Activated T-helper 17 cell treated with anti-CD3 and anti-CD28 coated beads, Interleukin-2, amount 50 U/mL, for 72 hours (primary cell): ENCODE results near the gene LTBP3. TPM values are rescaled to one million over a fixed set of nuclear protein-coding genes. Genes with fewer than 3 reads are reported as not detected.
"Not testable (repeated sequence)": the region's sequence is repeated elsewhere in the genome, so short reads cannot be mapped to it uniquely, and the experiment has no call there.

Experiments
- ATAC-seq: fragments of 150-1000 bp; cut with Tn5 transposase; replicated peaks from 2 replicates; pipeline ENCODE4 v1.10.0; 2021; ENCODE audit warnings: mild to moderate bottlenecking, moderate library complexity
- H3K27ac Mint-ChIP-seq: one replicate; pipeline ENCODE4 v1.8.0; 2022; ENCODE audit warnings: mixed read lengths
- H3K27me3 Mint-ChIP-seq: one replicate; pipeline ENCODE4 v1.8.0; 2022; ENCODE audit warnings: mixed read lengths
- H3K36me3 Mint-ChIP-seq: one replicate; pipeline ENCODE4 v1.8.0; 2022; ENCODE audit warnings: low read depth, mild to moderate bottlenecking, mixed read lengths
- H3K4me1 Mint-ChIP-seq: one replicate; pipeline ENCODE4 v1.8.0; 2022; ENCODE audit warnings: mixed read lengths
- H3K4me3 Mint-ChIP-seq: one replicate; pipeline ENCODE4 v1.8.0; 2022; ENCODE audit warnings: mild to moderate bottlenecking, mixed read lengths
- H3K9me3 Mint-ChIP-seq: one replicate; pipeline ENCODE4 v1.8.0; 2022; ENCODE audit warnings: mixed read lengths
- total RNA-seq, 2 donors: library from RNA; stranded (reverse); gene quantifications; one replicate each; pipeline ENCODE4 v1.2.3, GENCODE V29; 2022

The LTBP3 gene
- total RNA-seq, 2 donors from 2014 or later = 54.3 to 124 TPM

DNA sequence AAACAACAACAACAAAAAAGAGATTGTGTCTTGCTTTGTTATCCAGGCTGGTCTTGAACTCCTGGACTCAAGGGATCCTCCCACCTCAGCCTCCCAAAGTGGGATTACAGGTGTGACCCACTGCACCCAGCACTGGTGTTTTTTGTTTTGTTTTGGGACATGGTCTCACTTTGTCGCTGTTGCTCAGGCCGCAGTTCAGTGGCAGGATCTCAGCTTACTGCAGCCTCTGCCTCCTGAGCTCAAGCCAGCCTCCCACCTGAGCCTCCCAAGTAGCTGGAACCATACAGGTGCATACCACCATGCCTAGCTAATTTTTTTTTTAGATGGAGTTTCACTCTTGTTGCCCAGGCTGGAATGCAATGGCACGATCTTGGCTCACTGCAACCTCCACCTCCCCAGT lies 45.8 kb downstream of the LTBP3 start:
- not testable (repeated sequence) for ATAC-seq, H3K9me3 Mint-ChIP-seq, H3K27ac Mint-ChIP-seq, H3K36me3 Mint-ChIP-seq, H3K4me3 Mint-ChIP-seq, H3K27me3 Mint-ChIP-seq
- peaks cover 17% of the 10 kb centered on the region for H3K4me1 Mint-ChIP-seq

DNA sequence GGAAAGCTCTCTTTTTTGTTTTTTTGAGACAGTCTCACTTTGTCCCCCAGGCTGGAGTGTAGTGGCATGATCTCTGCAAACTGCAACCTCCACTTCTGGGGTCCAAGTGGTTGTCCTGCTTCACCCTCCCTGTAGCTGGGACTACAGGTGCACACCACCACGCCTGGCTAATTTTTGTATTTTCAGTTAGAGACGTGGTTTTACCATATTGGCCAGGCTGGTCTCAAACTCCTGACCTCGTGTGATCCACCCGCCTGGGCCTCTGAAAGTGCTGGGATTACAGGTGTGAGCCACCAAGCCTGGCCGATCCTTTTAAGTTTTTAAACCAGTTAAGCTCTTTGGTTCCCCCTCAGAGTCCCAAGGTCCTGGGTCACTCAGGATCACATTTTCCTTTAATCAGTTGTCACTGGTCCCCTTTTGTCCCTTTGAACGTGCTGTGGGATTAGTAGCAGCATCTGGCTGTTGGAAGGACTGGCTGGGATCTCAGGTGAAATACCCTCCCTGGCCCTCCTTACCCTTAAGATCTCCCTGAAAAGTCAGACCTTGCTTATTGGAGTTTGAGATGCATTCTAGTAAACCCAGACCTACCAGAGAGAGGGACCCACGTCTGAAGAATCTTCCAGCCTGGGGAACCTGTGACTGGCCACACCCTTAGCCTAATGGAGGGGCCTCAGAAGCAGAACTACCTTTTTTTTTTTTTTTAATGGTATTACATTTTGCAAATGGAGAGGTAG lies 51.2 kb downstream of the LTBP3 start:
- Mint-ChIP-seq H3K27me3 (no peaks in the 10 kb centered on the region), H3K27ac (no peak overlapping the region), H3K4me1 (peaks cover 50% of the 10 kb centered on the region), H3K4me3 (no peak overlapping the region), H3K36me3 (no peaks in the 10 kb centered on the region), H3K9me3 (no peaks in the 10 kb centered on the region)
- ATAC-seq = peak; percentile 52

DNA sequence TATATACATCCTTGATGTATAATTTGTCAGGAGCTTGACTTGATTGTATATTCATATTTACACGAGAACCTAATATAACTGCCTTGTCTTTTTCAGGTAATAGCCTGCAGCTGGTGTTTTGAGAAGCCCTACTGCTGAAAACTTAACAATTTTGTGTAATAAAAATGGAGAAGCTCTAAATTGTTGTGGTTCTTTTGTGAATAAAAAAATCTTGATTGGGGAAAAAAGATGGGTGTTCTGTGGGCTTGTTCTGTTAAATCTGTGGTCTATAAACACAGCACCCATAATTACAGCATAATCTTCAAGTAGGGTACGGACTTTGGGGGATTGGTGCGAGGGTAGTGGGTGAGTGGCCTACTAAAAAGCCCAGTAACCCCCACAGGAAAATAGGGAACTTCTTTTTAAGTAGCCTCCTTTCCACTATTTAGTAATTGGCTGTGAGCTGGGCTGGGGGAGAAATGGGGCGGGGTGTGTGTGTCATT lies 51.8 kb downstream of the LTBP3 start:
- Mint-ChIP-seq H3K36me3 (no peaks in the 10 kb centered on the region), H3K27me3 (no peaks in the 10 kb centered on the region), H3K9me3 (no peaks in the 10 kb centered on the region), H3K4me3 (no peak overlapping the region), H3K27ac (no peak overlapping the region), H3K4me1 (peaks cover 56% of the 10 kb centered on the region)
- ATAC-seq = no peak

- Mint-ChIP-seq H3K27me3 (no peaks in the 10 kb centered on the region), H3K36me3 (no peaks in the 10 kb centered on the region), H3K27ac (no peak overlapping the region), H3K4me3 (no peak overlapping the region), H3K4me1 (peaks cover 56% of the 10 kb centered on the region), H3K9me3 (no peaks in the 10 kb centered on the region)
- no peak for ATAC-seq
Observed at GRCh38 chr11:65505466-65506289, 52.5 kb downstream of the LTBP3 start.

GRCh38 chr11:65504674-65505465 lies 53.3 kb downstream of the LTBP3 start:
- H3K36me3 Mint-ChIP-seq = no peaks in the 10 kb centered on the region
- no peaks in the 10 kb centered on the region for H3K27me3 Mint-ChIP-seq
- no peak for ATAC-seq
- H3K27ac Mint-ChIP-seq = no peak overlapping the region
- H3K9me3 Mint-ChIP-seq = no peaks in the 10 kb centered on the region
- H3K4me1 Mint-ChIP-seq = peaks cover 53% of the 10 kb centered on the region
- no peak overlapping the region for H3K4me3 Mint-ChIP-seq

- Mint-ChIP-seq H3K9me3 (no peaks in the 10 kb centered on the region), H3K36me3 (no peaks in the 10 kb centered on the region), H3K4me3 (no peak overlapping the region), H3K27me3 (no peaks in the 10 kb centered on the region), H3K27ac (no peak overlapping the region), H3K4me1 (peaks cover 53% of the 10 kb centered on the region)
- ATAC-seq = no peak
Observed at GRCh38 chr11:65503949-65504673, 54.0 kb downstream of the LTBP3 start.

GRCh38 chr11:65503368-65503948 lies 54.7 kb downstream of the LTBP3 start:
- no peak overlapping the region for H3K27ac Mint-ChIP-seq
- no peak for ATAC-seq
- H3K4me1 Mint-ChIP-seq = peaks cover 53% of the 10 kb centered on the region
- H3K36me3 Mint-ChIP-seq = no peaks in the 10 kb centered on the region
- no peak overlapping the region for H3K4me3 Mint-ChIP-seq
- H3K9me3 Mint-ChIP-seq = no peaks in the 10 kb centered on the region
- no peaks in the 10 kb centered on the region for H3K27me3 Mint-ChIP-seq

DNA sequence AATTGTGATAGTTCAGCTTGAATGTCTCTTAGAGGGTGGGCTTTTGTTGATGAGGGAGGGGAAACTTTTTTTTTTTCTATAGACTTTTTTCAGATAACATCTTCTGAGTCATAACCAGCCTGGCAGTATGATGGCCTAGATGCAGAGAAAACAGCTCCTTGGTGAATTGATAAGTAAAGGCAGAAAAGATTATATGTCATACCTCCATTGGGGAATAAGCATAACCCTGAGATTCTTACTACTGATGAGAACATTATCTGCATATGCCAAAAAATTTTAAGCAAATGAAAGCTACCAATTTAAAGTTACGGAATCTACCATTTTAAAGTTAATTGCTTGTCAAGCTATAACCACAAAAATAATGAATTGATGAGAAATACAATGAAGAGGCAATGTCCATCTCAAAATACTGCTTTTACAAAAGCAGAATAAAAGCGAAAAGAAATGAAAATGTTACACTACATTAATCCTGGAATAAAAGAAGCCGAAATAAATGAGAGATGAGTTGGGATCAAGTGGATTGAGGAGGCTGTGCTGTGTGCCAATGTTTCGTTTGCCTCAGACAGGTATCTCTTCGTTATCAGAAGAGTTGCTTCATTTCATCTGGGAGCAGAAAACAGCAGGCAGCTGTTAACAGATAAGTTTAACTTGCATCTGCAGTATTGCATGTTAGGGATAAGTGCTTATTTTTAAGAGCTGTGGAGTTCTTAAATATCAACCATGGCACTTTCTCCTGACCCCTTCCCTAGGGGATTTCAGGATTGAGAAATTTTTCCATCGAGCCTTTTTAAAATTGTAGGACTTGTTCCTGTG lies 55.4 kb downstream of the LTBP3 start:
- ATAC-seq = no peak
- Mint-ChIP-seq H3K4me1 (peaks cover 52% of the 10 kb centered on the region), H3K27me3 (no peaks in the 10 kb centered on the region), H3K36me3 (no peaks in the 10 kb centered on the region), H3K4me3 (no peak overlapping the region), H3K27ac (no peak overlapping the region), H3K9me3 (no peaks in the 10 kb centered on the region)

DNA sequence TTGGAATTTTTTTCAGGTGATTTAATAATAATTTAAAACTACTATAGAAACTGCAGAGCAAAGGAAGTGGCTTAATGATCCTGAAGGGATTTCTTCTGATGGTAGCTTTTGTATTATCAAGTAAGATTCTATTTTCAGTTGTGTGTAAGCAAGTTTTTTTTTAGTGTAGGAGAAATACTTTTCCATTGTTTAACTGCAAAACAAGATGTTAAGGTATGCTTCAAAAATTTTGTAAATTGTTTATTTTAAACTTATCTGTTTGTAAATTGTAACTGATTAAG lies 55.9 kb downstream of the LTBP3 start:
- no peaks in the 10 kb centered on the region for H3K9me3 Mint-ChIP-seq
- H3K27ac Mint-ChIP-seq = no peak overlapping the region
- no peak for ATAC-seq
- H3K4me3 Mint-ChIP-seq = no peak overlapping the region
- H3K36me3 Mint-ChIP-seq = no peaks in the 10 kb centered on the region
- H3K4me1 Mint-ChIP-seq = peaks cover 47% of the 10 kb centered on the region
- no peaks in the 10 kb centered on the region for H3K27me3 Mint-ChIP-seq

- no peaks in the 10 kb centered on the region for H3K27me3 Mint-ChIP-seq
Observed at GRCh38 chr11:65501472-65502273, 56.5 kb downstream of the LTBP3 start.

DNA sequence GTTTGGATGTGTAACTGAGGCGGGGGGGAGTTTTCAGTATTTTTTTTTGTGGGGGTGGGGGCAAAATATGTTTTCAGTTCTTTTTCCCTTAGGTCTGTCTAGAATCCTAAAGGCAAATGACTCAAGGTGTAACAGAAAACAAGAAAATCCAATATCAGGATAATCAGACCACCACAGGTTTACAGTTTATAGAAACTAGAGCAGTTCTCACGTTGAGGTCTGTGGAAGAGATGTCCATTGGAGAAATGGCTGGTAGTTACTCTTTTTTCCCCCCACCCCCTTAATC lies 57.0 kb downstream of the LTBP3 start:
- H3K4me1 Mint-ChIP-seq = peaks cover 43% of the 10 kb centered on the region
- no peak overlapping the region for H3K4me3 Mint-ChIP-seq
- H3K9me3 Mint-ChIP-seq = no peaks in the 10 kb centered on the region
- ATAC-seq = no peak
- H3K36me3 Mint-ChIP-seq = peaks cover 4% of the 10 kb centered on the region
- H3K27ac Mint-ChIP-seq = no peak overlapping the region
- no peaks in the 10 kb centered on the region for H3K27me3 Mint-ChIP-seq

More at GRCh38 chr11:65501472-65502273, 56.5 kb downstream of the LTBP3 start:
- no peak overlapping the region for H3K27ac Mint-ChIP-seq
- no peak overlapping the region for H3K4me3 Mint-ChIP-seq
- H3K4me1 Mint-ChIP-seq = peaks cover 49% of the 10 kb centered on the region
- no peaks in the 10 kb centered on the region for H3K36me3 Mint-ChIP-seq
- no peaks in the 10 kb centered on the region for H3K9me3 Mint-ChIP-seq
- ATAC-seq = no peak

DNA sequence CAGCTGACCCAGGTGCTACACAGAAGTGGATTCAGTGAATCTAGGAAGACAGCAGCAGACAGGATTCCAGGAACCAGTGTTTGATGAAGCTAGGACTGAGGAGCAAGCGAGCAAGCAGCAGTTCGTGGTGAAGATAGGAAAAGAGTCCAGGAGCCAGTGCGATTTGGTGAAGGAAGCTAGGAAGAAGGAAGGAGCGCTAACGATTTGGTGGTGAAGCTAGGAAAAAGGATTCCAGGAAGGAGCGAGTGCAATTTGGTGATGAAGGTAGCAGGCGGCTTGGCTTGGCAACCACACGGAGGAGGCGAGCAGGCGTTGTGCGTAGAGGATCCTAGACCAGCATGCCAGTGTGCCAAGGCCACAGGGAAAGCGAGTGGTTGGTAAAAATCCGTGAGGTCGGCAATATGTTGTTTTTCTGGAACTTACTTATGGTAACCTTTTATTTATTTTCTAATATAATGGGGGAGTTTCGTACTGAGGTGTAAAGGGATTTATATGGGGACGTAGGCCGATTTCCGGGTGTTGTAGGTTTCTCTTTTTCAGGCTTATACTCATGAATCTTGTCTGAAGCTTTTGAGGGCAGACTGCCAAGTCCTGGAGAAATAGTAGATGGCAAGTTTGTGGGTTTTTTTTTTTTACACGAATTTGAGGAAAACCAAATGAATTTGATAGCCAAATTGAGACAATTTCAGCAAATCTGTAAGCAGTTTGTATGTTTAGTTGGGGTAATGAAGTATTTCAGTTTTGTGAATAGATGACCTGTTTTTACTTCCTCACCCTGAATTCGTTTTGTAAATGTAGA lies 57.6 kb downstream of the LTBP3 start:
- Mint-ChIP-seq H3K27me3 (no peaks in the 10 kb centered on the region), H3K4me3 (no peak overlapping the region), H3K9me3 (no peaks in the 10 kb centered on the region), H3K4me1 (peaks cover 38% of the 10 kb centered on the region), H3K27ac (no peak overlapping the region), H3K36me3 (peaks cover 6% of the 10 kb centered on the region)
- no peak for ATAC-seq
